PC-9 (cell line): ENCODE data around the gene FLT4. TPM values are rescaled to one million over a fixed set of nuclear protein-coding genes. Genes with fewer than 3 reads are reported as not detected.

Source experiments
- BruUV-seq: library from RNA; stranded (reverse); fragments of 400-500 nt; replicated peaks from 2 replicates; lab custom pipeline; 2021; lab: Mats Ljungman, UMichigan
- CTCF ChIA-PET: fragments of 300-600 bp; sonication (Branson Sonifier 250); formaldehyde crosslinking; loops from one replicate; lab custom pipeline; 2022; ENCODE audit warnings: antibody characterized with exemption; lab: Charles Lee
- POLR2A ChIA-PET: fragments of 300-600 bp; sonication (Branson Sonifier 250); formaldehyde crosslinking; loops from one replicate; lab custom pipeline; 2022; ENCODE audit warnings: antibody characterized with exemption; ENCODE audit not compliant: unreplicated experiment; lab: Charles Lee
- DNase-seq, 2 experiments: peaks; one replicate each; pipeline versions ENCODE4 v3.0.0 to v3.0.0-alpha.2; 2015 to 2022; ENCODE audit warnings: mixed read lengths in 1 of 2
- H2AFZ ChIP-seq: fragments of 200-600 bp; sonication (generic); 2 replicates; pipeline ENCODE4 v1.8.1; 2017; ENCODE audit warnings: antibody characterized with exemption
- H3F3A ChIP-seq: fragments of 200-600 bp; sonication (generic); 2 replicates; pipeline ENCODE4 v1.8.1; 2017; ENCODE audit warnings: antibody characterized with exemption, mild to moderate bottlenecking, low read depth; ENCODE audit not compliant: insufficient read depth
- H3K27ac ChIP-seq: fragments of 200-600 bp; sonication (generic); 2 replicates; pipeline ENCODE4 v1.6.1; 2016; ENCODE audit warnings: mixed run types
- H3K27me3 ChIP-seq: fragments of 200-600 bp; sonication (generic); 2 replicates; pipeline ENCODE4 v1.6.1; 2016; ENCODE audit warnings: low read depth, mixed run types; ENCODE audit not compliant: insufficient read depth
- H3K36me3 ChIP-seq: fragments of 200-600 bp; sonication (generic); 2 replicates; pipeline ENCODE4 v1.6.1; 2016; ENCODE audit warnings: low read depth, mixed run types
- H3K4me1 ChIP-seq: fragments of 200-600 bp; sonication (generic); replicated peaks from 2 replicates; pipeline ENCODE4 v1.6.1; 2016; ENCODE audit warnings: mixed run types; ENCODE audit not compliant: insufficient read depth
- H3K4me2 ChIP-seq: fragments of 200-600 bp; sonication (generic); 2 replicates; pipeline ENCODE4 v1.6.1; 2017; ENCODE audit warnings: mixed run types
- H3K4me3 ChIP-seq: fragments of 200-600 bp; sonication (generic); 2 replicates; pipeline ENCODE4 v1.6.1; 2016; ENCODE audit warnings: mixed run types
- H3K79me2 ChIP-seq: fragments of 200-600 bp; sonication (generic); 2 replicates; pipeline ENCODE4 v1.6.1; 2017; ENCODE audit warnings: low read depth, mixed run types
- H3K9me2 ChIP-seq: fragments of 200-600 bp; sonication (generic); 2 replicates; pipeline ENCODE4 v1.8.1; 2017; ENCODE audit warnings: mild to moderate bottlenecking; ENCODE audit not compliant: insufficient read depth
- H3K9me3 ChIP-seq: fragments of 200-600 bp; sonication (generic); 2 replicates; pipeline ENCODE4 v1.8.1; 2016; ENCODE audit warnings: low read depth; ENCODE audit not compliant: insufficient read depth
- H4K20me1 ChIP-seq: fragments of 200-600 bp; sonication (generic); 2 replicates; pipeline ENCODE4 v1.8.1; 2017; ENCODE audit not compliant: insufficient read depth
- EZH2 ChIP-seq: fragments of 200-600 bp; sonication (generic); IDR thresholded peaks from 2 replicates; pipeline ENCODE4 v1.8.0; 2017; ENCODE audit warnings: antibody characterized with exemption, low read depth
- intact Hi-C: fragments of 100-400 bp; cut with micrococcal nuclease; formaldehyde crosslinking; loops from one replicate; pipeline ENCODE4 v1.10.0; 2022; ENCODE audit not compliant: unreplicated experiment
- total RNA-seq: library from RNA; stranded (reverse); gene quantifications from 2 replicates; pipeline ENCODE4 v1.2.3, GENCODE V29; 2021
- TF ChIP-seq, protein P1 (sequence below): fragments of 200-600 bp; sonication (generic); conservative IDR thresholded peaks from 2 replicates; pipeline ENCODE4 v1.6.1; 2017; ENCODE audit warnings: mixed run types, antibody characterized with exemption, mild to moderate bottlenecking, moderate library complexity

The FLT4 gene
- total RNA-seq, 1 experiment from 2014 or later: not detected

DNA sequence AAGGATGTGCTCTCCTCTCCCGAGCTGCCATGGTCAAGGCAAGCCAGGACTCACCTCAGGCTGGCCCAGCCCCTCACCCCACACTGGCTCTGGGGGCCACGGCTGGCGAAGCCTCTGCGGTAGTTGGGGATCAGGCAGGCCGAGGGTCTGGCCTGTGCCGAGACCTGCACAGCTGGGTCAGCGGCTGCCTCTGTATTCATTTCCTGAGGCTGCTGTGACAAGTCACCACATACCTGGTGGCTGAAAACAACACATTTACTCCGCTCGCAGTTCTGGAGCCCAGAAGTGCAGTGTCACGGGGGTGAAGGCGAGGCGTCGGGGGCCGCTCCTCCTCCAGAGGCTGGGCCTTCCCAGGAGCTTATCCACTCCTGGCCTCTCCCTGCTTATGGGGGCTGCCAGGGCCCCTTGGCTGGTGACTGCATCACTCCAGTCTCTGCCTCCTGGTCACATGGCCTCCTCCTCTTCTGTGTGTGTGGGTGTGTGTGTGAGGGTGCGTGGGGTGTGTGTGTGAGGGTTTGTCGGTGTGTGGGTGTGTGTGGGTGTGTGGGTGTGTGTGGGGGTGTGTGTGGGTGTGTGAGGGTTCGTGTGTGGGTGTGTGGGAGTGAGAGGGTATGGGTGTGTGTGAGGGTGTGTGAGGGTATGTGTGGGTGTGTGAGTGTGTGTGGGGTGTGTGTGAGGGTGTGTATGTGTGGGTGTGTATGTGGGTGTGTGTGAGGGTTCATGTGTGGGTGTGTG lies 54.9 kb downstream of the FLT4 start:
- no peaks in the 10 kb centered on the region for H3K4me1 ChIP-seq
- H3K27ac ChIP-seq: no peak overlapping the region
- H4K20me1 ChIP-seq: no peaks in the 10 kb centered on the region
- no peak overlapping the region for H3K4me2 ChIP-seq
- intact Hi-C loops: no loop called here
- no peak overlapping the region for H3K4me3 ChIP-seq
- no peaks in the 10 kb centered on the region for H3K9me3 ChIP-seq
- no peaks in the 10 kb centered on the region for H3K79me2 ChIP-seq
- no peaks in the 10 kb centered on the region for H3K36me3 ChIP-seq
- CTCF ChIA-PET: no interaction called here
- no peaks in the 10 kb centered on the region for H3F3A ChIP-seq
- H3K9me2 ChIP-seq: no peaks in the 10 kb centered on the region
- no peak for DNase-seq
- peaks cover 28% of the 10 kb centered on the region for H3K27me3 ChIP-seq
- no TSS peak for BruUV-seq
- POLR2A ChIA-PET: no interaction called here
- H2AFZ ChIP-seq: no peak overlapping the region
- no peak for TF ChIP-seq EZH2
- TF ChIP-seq, protein P1, sequence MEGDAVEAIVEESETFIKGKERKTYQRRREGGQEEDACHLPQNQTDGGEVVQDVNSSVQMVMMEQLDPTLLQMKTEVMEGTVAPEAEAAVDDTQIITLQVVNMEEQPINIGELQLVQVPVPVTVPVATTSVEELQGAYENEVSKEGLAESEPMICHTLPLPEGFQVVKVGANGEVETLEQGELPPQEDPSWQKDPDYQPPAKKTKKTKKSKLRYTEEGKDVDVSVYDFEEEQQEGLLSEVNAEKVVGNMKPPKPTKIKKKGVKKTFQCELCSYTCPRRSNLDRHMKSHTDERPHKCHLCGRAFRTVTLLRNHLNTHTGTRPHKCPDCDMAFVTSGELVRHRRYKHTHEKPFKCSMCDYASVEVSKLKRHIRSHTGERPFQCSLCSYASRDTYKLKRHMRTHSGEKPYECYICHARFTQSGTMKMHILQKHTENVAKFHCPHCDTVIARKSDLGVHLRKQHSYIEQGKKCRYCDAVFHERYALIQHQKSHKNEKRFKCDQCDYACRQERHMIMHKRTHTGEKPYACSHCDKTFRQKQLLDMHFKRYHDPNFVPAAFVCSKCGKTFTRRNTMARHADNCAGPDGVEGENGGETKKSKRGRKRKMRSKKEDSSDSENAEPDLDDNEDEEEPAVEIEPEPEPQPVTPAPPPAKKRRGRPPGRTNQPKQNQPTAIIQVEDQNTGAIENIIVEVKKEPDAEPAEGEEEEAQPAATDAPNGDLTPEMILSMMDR: no peak

DNA sequence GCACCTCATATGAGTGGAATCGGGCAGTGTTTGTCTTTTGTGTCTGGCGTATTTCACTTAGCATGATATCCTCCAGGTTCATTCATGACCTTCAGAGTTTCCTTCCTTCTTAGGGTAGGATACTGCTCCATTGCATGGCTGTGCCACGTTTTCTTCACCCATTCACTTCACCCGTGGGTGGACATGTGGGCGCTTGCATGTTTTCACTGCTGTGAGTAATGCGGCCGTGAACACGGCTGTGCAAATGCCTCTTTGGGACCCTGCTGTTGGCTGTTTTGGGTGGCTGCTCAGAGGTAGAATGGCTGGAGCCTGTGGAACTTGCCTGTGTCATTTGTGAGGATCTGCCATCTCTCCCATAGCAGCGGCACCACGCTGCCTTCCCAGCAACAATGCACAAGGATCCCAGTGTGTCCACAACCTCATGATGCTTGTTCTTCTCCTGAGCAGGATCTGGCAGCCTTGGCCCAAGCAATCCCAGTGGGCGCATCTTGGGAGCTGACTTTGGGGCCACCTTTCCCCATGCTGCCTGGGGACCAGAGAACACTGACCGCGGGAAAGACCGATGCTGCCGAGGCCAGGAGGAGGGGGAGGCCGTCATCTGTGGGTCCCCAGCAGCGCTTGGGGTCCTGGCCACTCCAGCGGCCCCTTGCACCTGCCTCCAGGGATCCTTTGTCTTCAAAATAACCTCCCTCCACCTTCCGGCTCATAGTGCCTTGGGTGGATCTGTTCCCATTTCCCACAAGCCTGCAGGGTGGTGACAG lies 55.8 kb downstream of the FLT4 start:
- Histone ChIP-seq H4K20me1 (no peaks in the 10 kb centered on the region), H3K4me2 (no peak overlapping the region), H3K9me2 (no peaks in the 10 kb centered on the region), H3K9me3 (no peaks in the 10 kb centered on the region), H3K36me3 (no peaks in the 10 kb centered on the region), H3K27ac (no peak overlapping the region), H2AFZ (no peak overlapping the region), H3F3A (no peaks in the 10 kb centered on the region), H3K4me3 (no peak overlapping the region), H3K4me1 (no peaks in the 10 kb centered on the region), H3K27me3 (peaks cover 28% of the 10 kb centered on the region), H3K79me2 (no peaks in the 10 kb centered on the region)
- TF ChIP-seq EZH2: no peak
- BruUV-seq: no TSS peak
- intact Hi-C loops: no loop called here
- no peak for DNase-seq
- POLR2A ChIA-PET: no interaction called here
- CTCF ChIA-PET: no interaction called here

DNA sequence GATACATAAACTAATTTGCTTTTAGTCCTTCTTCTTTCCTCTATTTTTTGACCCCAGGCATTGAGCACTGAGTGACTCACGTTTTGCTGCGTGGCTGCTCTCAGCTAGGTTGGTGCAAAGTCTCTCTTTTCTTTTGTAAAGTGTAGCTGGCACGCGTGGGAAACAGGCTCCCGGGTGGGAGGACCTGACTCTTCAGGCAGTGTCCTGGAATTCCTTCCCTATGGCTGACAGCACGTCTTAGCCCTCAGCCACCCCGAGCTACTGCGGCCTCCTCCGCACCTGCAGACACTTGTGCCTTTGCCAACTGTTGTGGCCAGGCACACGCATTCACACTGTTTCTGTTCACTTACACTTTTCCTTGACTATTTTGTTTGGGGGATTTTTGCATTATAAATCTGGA lies 57.2 kb downstream of the FLT4 start:
- Histone ChIP-seq H3K9me3 (no peaks in the 10 kb centered on the region), H4K20me1 (no peaks in the 10 kb centered on the region), H3K36me3 (no peaks in the 10 kb centered on the region), H3K27me3 (peaks cover 28% of the 10 kb centered on the region), H3K27ac (no peak overlapping the region), H3K79me2 (no peaks in the 10 kb centered on the region), H2AFZ (no peak overlapping the region), H3K4me2 (no peak overlapping the region), H3K4me3 (no peak overlapping the region), H3F3A (no peaks in the 10 kb centered on the region), H3K9me2 (no peaks in the 10 kb centered on the region), H3K4me1 (no peaks in the 10 kb centered on the region)
- intact Hi-C loops: no loop called here
- TF ChIP-seq EZH2: no peak
- TF ChIP-seq, protein P1: no peak
- ChIA-PET POLR2A (no interaction called here), CTCF (no interaction called here)
- no peak for DNase-seq
- BruUV-seq: no TSS peak
